K562 (cell line): ENCODE results near the gene ZNF837. TPM values are rescaled to one million over a fixed set of nuclear protein-coding genes. Genes with fewer than 3 reads are reported as not detected.

Experiments
- ESRRA ChIP-seq: fragments of 450-650 bp; IDR thresholded peaks from 2 replicates; pipeline ENCODE4 v1.6.1; 2014; ENCODE audit warnings: low read depth, mild to moderate bottlenecking, moderate library complexity, borderline replicate concordance
- ESRRB ChIP-seq: fragments of 250-450 bp; sonication (Bioruptor Pico); IDR thresholded peaks from 2 replicates; pipeline ENCODE4 v1.5.0; 2020; ENCODE audit warnings: mild to moderate bottlenecking, moderate library complexity, borderline replicate concordance
- FOXP1 ChIP-seq: sonication (generic); formaldehyde crosslinking; IDR thresholded peaks from 2 replicates; pipeline ENCODE4 v1.8.0; 2022; ENCODE audit warnings: mild to moderate bottlenecking, missing genetic modification reagents
- FUS ChIP-seq: fragments of 200-400 bp; formaldehyde crosslinking; optimal IDR thresholded peaks from 2 replicates; pipeline ENCODE3; 2017; ENCODE audit warnings: low read depth, low read length
- ZNF12 ChIP-seq: sonication (generic); formaldehyde crosslinking; IDR thresholded peaks from 2 replicates; pipeline ENCODE4 v1.4.0; 2020; ENCODE audit warnings: mild to moderate bottlenecking, missing genetic modification reagents
- ZNF668 ChIP-seq: fragments of 250-450 bp; sonication (Bioruptor Pico); IDR thresholded peaks from 2 replicates; pipeline ENCODE4 v1.8.0; 2022; ENCODE audit warnings: mild to moderate bottlenecking, inconsistent platforms
- ZNF764 ChIP-seq: fragments of 250-450 bp; sonication (Bioruptor Pico); IDR thresholded peaks from 2 replicates; pipeline ENCODE4 v1.4.0; 2020; ENCODE audit warnings: low read depth, mild to moderate bottlenecking, moderate library complexity
- ZNF766 ChIP-seq: fragments of 200-800 bp; sonication (Bioruptor generic); conservative IDR thresholded peaks from 2 replicates; pipeline ENCODE4 v1.6.1; 2016; ENCODE audit warnings: missing genetic modification characterization, missing compliant biosample characterization
- polyA plus RNA-seq, 8 experiments: library from polyadenylated mRNA; depleted of rRNA in 4 of 8; stranded (reverse) in 5 of 8; unstranded in 3 of 8; fragments of >200 nt; fragmentation: Nextera tagmentation in 2 of 8; fragmentation: Illumina TruSeq in 1 of 8; extraction: Ambion mirVana in 2 of 8; extraction: Trizol in 1 of 8; gene quantifications; 2 replicates each; pipeline versions ENCODE4 v1.2.1 to v1.2.3, GENCODE V29; 2011 to 2014; ENCODE audit warnings: inconsistent platforms in 1 of 8, missing spikeins in 1 of 8
- total RNA-seq, 7 experiments: library from RNA; depleted of rRNA in 6 of 7; stranded (reverse); fragments of >200 nt in 6 of 7; fragmentation: Illumina TruSeq in 2 of 7; extraction: Trizol in 2 of 7; gene quantifications; 2 replicates each; pipeline versions ENCODE4 v1.2.1 to v1.2.3, GENCODE V29; 2011 to 2021; ENCODE audit warnings: low replicate concordance in 1 of 7
- TF ChIP-seq, protein P1 (sequence below): sonication (generic); formaldehyde crosslinking; IDR thresholded peaks from 2 replicates; pipeline ENCODE4 v1.8.1; 2023; ENCODE audit warnings: missing genetic modification reagents, mild to moderate bottlenecking, borderline replicate concordance
- TF ChIP-seq, protein P2 (sequence below): sonication (generic); formaldehyde crosslinking; IDR thresholded peaks from 2 replicates; pipeline ENCODE4 v1.5.0; 2020; ENCODE audit warnings: missing genetic modification reagents
- TF ChIP-seq, protein P3 (sequence below): fragments of 450-650 bp; IDR thresholded peaks from 2 replicates; pipeline ENCODE4 v1.6.1; 2016; ENCODE audit warnings: antibody characterized with exemption
- TF ChIP-seq, protein P4 (sequence below), 2 experiments: fragments of 450-650 bp; IDR thresholded peaks; 2 replicates each; pipeline ENCODE4 v1.6.1; 2016
- TF ChIP-seq, protein P5 (sequence below): fragments of 450-650 bp; IDR thresholded peaks from 2 replicates; pipeline ENCODE4 v1.6.1; 2016; ENCODE audit warnings: low read depth, mild to moderate bottlenecking, moderate library complexity

Gene ZNF837
- total and polyA plus RNA-seq, 9 of the 15 experiments (the other 6 are each of a cell fraction or from before 2014, with no cell fraction given): 0.11 to 2.1 (median 0.57) TPM; not detected in 4

DNA sequence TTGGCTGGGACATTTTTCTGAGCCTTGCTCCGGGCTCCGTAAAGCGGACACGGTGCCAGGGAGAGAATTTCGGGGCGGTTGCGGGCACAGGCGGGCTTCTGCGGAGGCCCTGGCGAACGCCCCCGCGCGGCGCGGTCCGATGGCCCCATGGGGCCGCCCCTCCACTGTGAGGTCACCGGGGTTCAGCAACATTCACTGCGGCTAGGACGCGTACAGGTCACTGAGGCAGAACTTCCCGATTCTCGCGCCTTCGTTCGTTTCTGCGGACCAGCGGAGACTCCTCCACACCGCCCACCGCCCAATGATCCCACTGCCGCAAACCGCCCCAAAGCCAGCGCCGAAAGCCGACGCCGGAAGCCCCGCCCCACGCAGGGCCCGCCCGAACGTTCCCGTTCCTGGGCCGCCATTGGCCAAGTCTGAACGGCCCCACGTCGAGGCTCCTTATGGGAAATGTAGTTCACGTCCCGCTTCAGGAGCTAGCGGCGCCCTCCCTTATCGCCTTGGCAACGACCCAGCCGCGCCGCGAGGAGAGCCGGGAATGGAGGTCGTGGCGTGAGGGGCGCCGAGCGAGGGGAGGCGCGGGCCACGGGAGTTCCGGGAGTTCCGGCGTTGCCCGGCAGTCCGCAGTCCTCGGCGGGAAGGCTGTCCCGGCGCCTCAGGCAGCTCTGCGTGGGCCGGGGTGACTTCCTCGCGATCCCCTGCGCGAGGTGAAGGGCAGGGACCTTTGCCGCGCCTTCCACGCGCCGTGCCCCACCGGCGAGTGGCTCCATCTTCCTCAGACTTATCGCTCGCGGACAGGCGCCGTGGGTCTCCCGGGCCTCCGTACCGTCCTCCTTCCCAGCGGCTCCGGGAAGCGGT is 27.6 kb upstream of the ZNF837 start, which contains the start of gene ZNF584 (continued):
- TF ChIP-seq, protein P1, sequence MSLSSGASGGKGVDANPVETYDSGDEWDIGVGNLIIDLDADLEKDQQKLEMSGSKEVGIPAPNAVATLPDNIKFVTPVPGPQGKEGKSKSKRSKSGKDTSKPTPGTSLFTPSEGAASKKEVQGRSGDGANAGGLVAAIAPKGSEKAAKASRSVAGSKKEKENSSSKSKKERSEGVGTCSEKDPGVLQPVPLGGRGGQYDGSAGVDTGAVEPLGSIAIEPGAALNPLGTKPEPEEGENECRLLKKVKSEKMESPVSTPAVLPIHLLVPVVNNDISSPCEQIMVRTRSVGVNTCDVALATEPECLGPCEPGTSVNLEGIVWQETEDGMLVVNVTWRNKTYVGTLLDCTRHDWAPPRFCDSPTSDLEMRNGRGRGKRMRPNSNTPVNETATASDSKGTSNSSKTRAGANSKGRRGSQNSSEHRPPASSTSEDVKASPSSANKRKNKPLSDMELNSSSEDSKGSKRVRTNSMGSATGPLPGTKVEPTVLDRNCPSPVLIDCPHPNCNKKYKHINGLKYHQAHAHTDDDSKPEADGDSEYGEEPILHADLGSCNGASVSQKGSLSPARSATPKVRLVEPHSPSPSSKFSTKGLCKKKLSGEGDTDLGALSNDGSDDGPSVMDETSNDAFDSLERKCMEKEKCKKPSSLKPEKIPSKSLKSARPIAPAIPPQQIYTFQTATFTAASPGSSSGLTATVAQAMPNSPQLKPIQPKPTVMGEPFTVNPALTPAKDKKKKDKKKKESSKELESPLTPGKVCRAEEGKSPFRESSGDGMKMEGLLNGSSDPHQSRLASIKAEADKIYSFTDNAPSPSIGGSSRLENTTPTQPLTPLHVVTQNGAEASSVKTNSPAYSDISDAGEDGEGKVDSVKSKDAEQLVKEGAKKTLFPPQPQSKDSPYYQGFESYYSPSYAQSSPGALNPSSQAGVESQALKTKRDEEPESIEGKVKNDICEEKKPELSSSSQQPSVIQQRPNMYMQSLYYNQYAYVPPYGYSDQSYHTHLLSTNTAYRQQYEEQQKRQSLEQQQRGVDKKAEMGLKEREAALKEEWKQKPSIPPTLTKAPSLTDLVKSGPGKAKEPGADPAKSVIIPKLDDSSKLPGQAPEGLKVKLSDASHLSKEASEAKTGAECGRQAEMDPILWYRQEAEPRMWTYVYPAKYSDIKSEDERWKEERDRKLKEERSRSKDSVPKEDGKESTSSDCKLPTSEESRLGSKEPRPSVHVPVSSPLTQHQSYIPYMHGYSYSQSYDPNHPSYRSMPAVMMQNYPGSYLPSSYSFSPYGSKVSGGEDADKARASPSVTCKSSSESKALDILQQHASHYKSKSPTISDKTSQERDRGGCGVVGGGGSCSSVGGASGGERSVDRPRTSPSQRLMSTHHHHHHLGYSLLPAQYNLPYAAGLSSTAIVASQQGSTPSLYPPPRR: no peak; the same call in 1 of the 2 replicates
- TF ChIP-seq ZNF12 (no peak), ESRRB (CRISPR knock-in tag) (no peak), ZNF668 (CRISPR knock-in tag) (no peak), FUS (peak; percentile 8), ZNF764 (CRISPR knock-in tag) (no peak), FOXP1 (CRISPR knock-in tag) (peak; percentile 58; the same call in 1 of the 2 replicates), ESRRA (peak; percentile 81; the same call in 1 of the 2 replicates), ZNF766 (0 out of 2 replicates have a peak, but pooled peaks have one; percentile 34)
- TF ChIP-seq, protein P2, sequence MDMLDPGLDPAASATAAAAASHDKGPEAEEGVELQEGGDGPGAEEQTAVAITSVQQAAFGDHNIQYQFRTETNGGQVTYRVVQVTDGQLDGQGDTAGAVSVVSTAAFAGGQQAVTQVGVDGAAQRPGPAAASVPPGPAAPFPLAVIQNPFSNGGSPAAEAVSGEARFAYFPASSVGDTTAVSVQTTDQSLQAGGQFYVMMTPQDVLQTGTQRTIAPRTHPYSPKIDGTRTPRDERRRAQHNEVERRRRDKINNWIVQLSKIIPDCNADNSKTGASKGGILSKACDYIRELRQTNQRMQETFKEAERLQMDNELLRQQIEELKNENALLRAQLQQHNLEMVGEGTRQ (CRISPR knock-in tag): no peak
- TF ChIP-seq, protein P3, sequence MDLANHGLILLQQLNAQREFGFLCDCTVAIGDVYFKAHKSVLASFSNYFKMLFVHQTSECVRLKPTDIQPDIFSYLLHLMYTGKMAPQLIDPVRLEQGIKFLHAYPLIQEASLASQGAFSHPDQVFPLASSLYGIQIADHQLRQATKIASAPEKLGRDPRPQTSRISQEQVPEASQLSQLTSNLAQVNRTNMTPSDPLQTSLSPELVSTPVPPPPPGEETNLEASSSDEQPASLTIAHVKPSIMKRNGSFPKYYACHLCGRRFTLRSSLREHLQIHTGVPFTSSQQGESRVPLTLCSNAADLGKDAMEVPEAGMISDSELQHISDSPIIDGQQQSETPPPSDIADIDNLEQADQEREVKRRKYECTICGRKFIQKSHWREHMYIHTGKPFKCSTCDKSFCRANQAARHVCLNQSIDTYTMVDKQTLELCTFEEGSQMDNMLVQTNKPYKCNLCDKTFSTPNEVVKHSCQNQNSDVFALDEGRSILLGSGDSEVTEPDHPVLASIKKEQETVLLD: peak; percentile 89
- TF ChIP-seq, protein P4, sequence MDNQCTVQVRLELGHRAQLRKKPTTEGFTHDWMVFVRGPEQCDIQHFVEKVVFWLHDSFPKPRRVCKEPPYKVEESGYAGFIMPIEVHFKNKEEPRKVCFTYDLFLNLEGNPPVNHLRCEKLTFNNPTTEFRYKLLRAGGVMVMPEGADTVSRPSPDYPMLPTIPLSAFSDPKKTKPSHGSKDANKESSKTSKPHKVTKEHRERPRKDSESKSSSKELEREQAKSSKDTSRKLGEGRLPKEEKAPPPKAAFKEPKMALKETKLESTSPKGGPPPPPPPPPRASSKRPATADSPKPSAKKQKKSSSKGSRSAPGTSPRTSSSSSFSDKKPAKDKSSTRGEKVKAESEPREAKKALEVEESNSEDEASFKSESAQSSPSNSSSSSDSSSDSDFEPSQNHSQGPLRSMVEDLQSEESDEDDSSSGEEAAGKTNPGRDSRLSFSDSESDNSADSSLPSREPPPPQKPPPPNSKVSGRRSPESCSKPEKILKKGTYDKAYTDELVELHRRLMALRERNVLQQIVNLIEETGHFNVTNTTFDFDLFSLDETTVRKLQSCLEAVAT (IDR thresholded peaks at IDR 0.05): 0 out of 4 replicates have a peak, but pooled peaks of 1 of the 2 experiments have one; percentile 27
- TF ChIP-seq, protein P5, sequence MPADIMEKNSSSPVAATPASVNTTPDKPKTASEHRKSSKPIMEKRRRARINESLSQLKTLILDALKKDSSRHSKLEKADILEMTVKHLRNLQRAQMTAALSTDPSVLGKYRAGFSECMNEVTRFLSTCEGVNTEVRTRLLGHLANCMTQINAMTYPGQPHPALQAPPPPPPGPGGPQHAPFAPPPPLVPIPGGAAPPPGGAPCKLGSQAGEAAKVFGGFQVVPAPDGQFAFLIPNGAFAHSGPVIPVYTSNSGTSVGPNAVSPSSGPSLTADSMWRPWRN: no peak
